HG02623 (cell line): ENCODE measurements around the gene MCEMP1.
"Not testable (repeated sequence)": the region's sequence is repeated elsewhere in the genome, so short reads cannot be mapped to it uniquely, and the experiment has no call there.

Source experiments
- ATAC-seq: cut with Tn5 transposase; IDR thresholded peaks from one replicate; pipeline ENCODE4 v1.9.1; 2021; ENCODE audit warnings: moderate library complexity; ENCODE audit not compliant: unreplicated experiment

The MCEMP1 gene

GRCh38 chr19:7643629-7644549 lies 33.0 kb upstream of the MCEMP1 start:
- ATAC-seq: not testable (repeated sequence)

GRCh38 chr19:7644550-7644877 lies 32.4 kb upstream of the MCEMP1 start:
- no peak for ATAC-seq

- ATAC-seq: no peak
Measured at GRCh38 chr19:7645163-7645562, 31.7 kb upstream of the MCEMP1 start.

GRCh38 chr19:7645656-7646425 lies 31.0 kb upstream of the MCEMP1 start:
- no peak for ATAC-seq

- ATAC-seq: no peak
Measured at GRCh38 chr19:7646426-7646700, 30.5 kb upstream of the MCEMP1 start.

- no peak for ATAC-seq
Measured at GRCh38 chr19:7647156-7647555, 29.7 kb upstream of the MCEMP1 start.

- no peak for ATAC-seq
Measured at GRCh38 chr19:7648265-7649014, 28.4 kb upstream of the MCEMP1 start.

- no peak for ATAC-seq
Measured at GRCh38 chr19:7650148-7650547, 26.7 kb upstream of the MCEMP1 start.

- no peak for ATAC-seq
Measured at GRCh38 chr19:7652061-7652641, 24.7 kb upstream of the MCEMP1 start.

- ATAC-seq: no peak
Measured at GRCh38 chr19:7654401-7654800, 22.5 kb upstream of the MCEMP1 start.

GRCh38 chr19:7655581-7655980 lies 21.3 kb upstream of the MCEMP1 start:
- no peak for ATAC-seq

GRCh38 chr19:7657131-7657751 lies 19.6 kb upstream of the MCEMP1 start:
- no peak for ATAC-seq

GRCh38 chr19:7658219-7658686 lies 18.6 kb upstream of the MCEMP1 start:
- ATAC-seq: no peak

- ATAC-seq: no peak
Measured at GRCh38 chr19:7661744-7662538, 14.9 kb upstream of the MCEMP1 start.

GRCh38 chr19:7662657-7663056 lies 14.2 kb upstream of the MCEMP1 start:
- ATAC-seq: no peak

GRCh38 chr19:7663706-7664105 lies 13.2 kb upstream of the MCEMP1 start:
- no peak for ATAC-seq

- ATAC-seq: no peak
Measured at GRCh38 chr19:7665076-7665475, 11.8 kb upstream of the MCEMP1 start.

- ATAC-seq: no peak
Measured at GRCh38 chr19:7668842-7669241, 8.0 kb upstream of the MCEMP1 start, which contains the start of gene RETN. Gene RETN (plus strand): TSS chr19:7669049. CDS start chr19:7669327, 278 bp downstream.

- no peak for ATAC-seq
Measured at GRCh38 chr19:7669641-7670040, 7.2 kb upstream of the MCEMP1 start.
